K562 (cell line): ENCODE measurements around the gene GPRIN1. TPM values are rescaled to one million over a fixed set of nuclear protein-coding genes. Genes with fewer than 3 reads are reported as not detected.

Experiments used
- CCNT2 ChIP-seq: IDR thresholded peaks from 2 replicates; pipeline ENCODE4 v1.6.1; 2011; ENCODE audit warnings: borderline replicate concordance, low read depth, mild to moderate bottlenecking, moderate library complexity, mixed read lengths, low read length; ENCODE audit not compliant: insufficient read length; ENCODE audit errors: extremely low read depth
- CREM ChIP-seq: IDR thresholded peaks from 2 replicates; pipeline ENCODE4 v1.6.1; 2014; ENCODE audit warnings: antibody characterized with exemption, low read depth
- EGR1 ChIP-seq: fragments of 450-650 bp; conservative IDR thresholded peaks from 2 replicates; pipeline ENCODE4 v1.6.1; 2017; ENCODE audit warnings: mild to moderate bottlenecking
- HMGN3 ChIP-seq: IDR thresholded peaks from 2 replicates; pipeline ENCODE4 v1.6.1; 2011; ENCODE audit warnings: borderline replicate concordance, low read depth, mild to moderate bottlenecking, mixed read lengths, low read length; ENCODE audit not compliant: insufficient read length; ENCODE audit errors: extremely low read depth
- KAT7 ChIP-seq: sonication (generic); formaldehyde crosslinking; IDR thresholded peaks from 2 replicates; pipeline ENCODE4 v1.8.0; 2022; ENCODE audit warnings: missing genetic modification reagents, mild to moderate bottlenecking, borderline replicate concordance
- NCOA4 ChIP-seq: fragments of 450-650 bp; IDR thresholded peaks from 2 replicates; pipeline ENCODE4 v1.6.1; 2018; ENCODE audit warnings: mild to moderate bottlenecking; ENCODE audit not compliant: partially characterized antibody
- NCOA6 ChIP-seq: fragments of 450-650 bp; IDR thresholded peaks from 2 replicates; pipeline ENCODE4 v1.6.1; 2017; ENCODE audit warnings: mild to moderate bottlenecking
- PRMT5 ChIP-seq: sonication (generic); formaldehyde crosslinking; IDR thresholded peaks from 2 replicates; pipeline ENCODE4 v1.5.0; 2020; ENCODE audit warnings: missing genetic modification reagents
- SMC3 ChIP-seq: conservative IDR thresholded peaks from 2 replicates; pipeline ENCODE4 v1.6.1; 2011; ENCODE audit warnings: low read depth, low read length, improper control_type of control experiment; ENCODE audit not compliant: insufficient read depth
- SRSF7 ChIP-seq: fragments of 200-400 bp; formaldehyde crosslinking; optimal IDR thresholded peaks from 2 replicates; pipeline ENCODE3; 2017; ENCODE audit warnings: mild to moderate bottlenecking, low read depth, low read length
- XRCC5 ChIP-seq: fragments of 200-400 bp; formaldehyde crosslinking; IDR thresholded peaks from 2 replicates; pipeline ENCODE4 v1.6.1; 2017; ENCODE audit warnings: low read depth, mild to moderate bottlenecking, low read length
- ZFP1 ChIP-seq: fragments of 450-650 bp; formaldehyde crosslinking; IDR thresholded peaks from 2 replicates; pipeline ENCODE4 v1.4.0; 2020; ENCODE audit warnings: mild to moderate bottlenecking, mixed read lengths
- ZNF175 ChIP-seq: fragments of 200-800 bp; sonication (Bioruptor generic); IDR thresholded peaks from 2 replicates; pipeline ENCODE4 v1.6.1; 2016; ENCODE audit warnings: low read depth, mild to moderate bottlenecking, missing genetic modification characterization, missing compliant biosample characterization
- ZNF263 ChIP-seq: sonication (generic); formaldehyde crosslinking; IDR thresholded peaks from 2 replicates; pipeline ENCODE4 v1.8.0; 2022; ENCODE audit warnings: mild to moderate bottlenecking, missing genetic modification reagents, borderline replicate concordance
- ZNF699 ChIP-seq: fragments of 250-450 bp; sonication (Bioruptor Pico); IDR thresholded peaks from 2 replicates; pipeline ENCODE4 v1.8.0; 2021; ENCODE audit warnings: mild to moderate bottlenecking, moderate library complexity; ENCODE audit not compliant: insufficient replicate concordance
- polyA plus RNA-seq, 8 experiments: library from polyadenylated mRNA; depleted of rRNA in 4 of 8; stranded (reverse) in 5 of 8; unstranded in 3 of 8; fragments of >200 nt; fragmentation: Nextera tagmentation in 2 of 8; fragmentation: Illumina TruSeq in 1 of 8; extraction: Ambion mirVana in 2 of 8; extraction: Trizol in 1 of 8; gene quantifications; 2 replicates each; pipeline versions ENCODE4 v1.2.1 to v1.2.3, GENCODE V29; 2011 to 2014; ENCODE audit warnings: inconsistent platforms in 1 of 8, missing spikeins in 1 of 8
- total RNA-seq, 7 experiments: library from RNA; depleted of rRNA in 6 of 7; stranded (reverse); fragments of >200 nt in 6 of 7; fragmentation: Illumina TruSeq in 2 of 7; extraction: Trizol in 2 of 7; gene quantifications; 2 replicates each; pipeline versions ENCODE4 v1.2.1 to v1.2.3, GENCODE V29; 2011 to 2021; ENCODE audit warnings: low replicate concordance in 1 of 7
- TF ChIP-seq, protein P1 (sequence below), 2 experiments: fragments of 200-800 bp in 1 of 2; sonication (Bioruptor generic) in 1 of 2; sonication (generic) in 1 of 2; formaldehyde crosslinking in 1 of 2; IDR thresholded peaks in 1 of 2; conservative IDR thresholded peaks in 1 of 2; 2 replicates each; pipeline versions ENCODE4 v1.5.0 to v1.6.1; 2016 to 2020; ENCODE audit warnings: missing compliant biosample characterization in 1 of 2, missing genetic modification characterization in 1 of 2, missing genetic modification reagents in 1 of 2
- TF ChIP-seq, protein P2 (sequence below): fragments of 250-450 bp; sonication (Bioruptor Pico); IDR thresholded peaks from 2 replicates; pipeline ENCODE4 v1.5.0; 2021
- TF ChIP-seq, protein P3 (sequence below), 3 experiments: IDR thresholded peaks in 2 of 3; conservative IDR thresholded peaks in 1 of 3; 2 replicates each; pipeline ENCODE4 v1.5.1; 2011 to 2012; ENCODE audit warnings: low read length in 3 of 3, mild to moderate bottlenecking in 3 of 3, control low read depth in 2 of 3, improper control_type of control experiment in 1 of 3, inconsistent platforms in 1 of 3, low read depth in 1 of 3, mixed read lengths in 1 of 3, moderate library complexity in 1 of 3; ENCODE audit not compliant: insufficient read depth in 2 of 3

The GPRIN1 gene
- total and polyA plus RNA-seq, 9 of the 15 experiments (the other 6 are each of a cell fraction or from before 2014, with no cell fraction given): 0.15 to 11.6 (median 4.4) TPM

DNA sequence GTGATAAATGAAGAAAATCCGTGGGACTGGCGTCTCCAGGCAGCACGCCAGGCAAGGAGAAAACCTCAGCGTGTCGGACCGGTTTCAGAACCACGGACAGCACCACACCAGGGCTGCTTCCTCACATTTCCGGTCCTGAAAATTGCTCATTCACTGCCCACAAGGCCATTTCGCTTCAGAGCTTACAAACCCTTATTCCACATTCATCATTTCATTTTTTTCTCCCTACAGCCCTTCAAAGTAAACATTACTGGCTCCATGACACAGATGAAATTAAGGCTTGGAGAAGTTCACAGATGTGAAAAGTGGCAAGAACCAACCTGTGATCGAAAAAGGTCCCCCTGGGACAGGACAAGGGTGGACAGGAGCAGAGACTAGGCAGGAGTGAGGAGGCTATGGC, 1.5 kb upstream of the GPRIN1 start (continued):
- TF ChIP-seq CCNT2 (no peak), NCOA4 (no peak), KAT7 (CRISPR knock-in tag) (no peak), SRSF7 (no peak), HMGN3 (no peak), NCOA6 (peak; percentile 56; the same call in 1 of the 2 replicates), PRMT5 (peak; percentile 86; the same call in 1 of the 2 replicates), SMC3 (no peak), ZNF699 (CRISPR knock-in tag) (no peak), ZNF263 (CRISPR knock-in tag) (peak; percentile 50; the same call in 1 of the 2 replicates), ZNF175 (CRISPR knock-in tag) (no peak), ZFP1 (CRISPR knock-in tag) (no peak), CREM (peak; percentile 54), EGR1 (no peak), XRCC5 (no peak)
- TF ChIP-seq, protein P1, sequence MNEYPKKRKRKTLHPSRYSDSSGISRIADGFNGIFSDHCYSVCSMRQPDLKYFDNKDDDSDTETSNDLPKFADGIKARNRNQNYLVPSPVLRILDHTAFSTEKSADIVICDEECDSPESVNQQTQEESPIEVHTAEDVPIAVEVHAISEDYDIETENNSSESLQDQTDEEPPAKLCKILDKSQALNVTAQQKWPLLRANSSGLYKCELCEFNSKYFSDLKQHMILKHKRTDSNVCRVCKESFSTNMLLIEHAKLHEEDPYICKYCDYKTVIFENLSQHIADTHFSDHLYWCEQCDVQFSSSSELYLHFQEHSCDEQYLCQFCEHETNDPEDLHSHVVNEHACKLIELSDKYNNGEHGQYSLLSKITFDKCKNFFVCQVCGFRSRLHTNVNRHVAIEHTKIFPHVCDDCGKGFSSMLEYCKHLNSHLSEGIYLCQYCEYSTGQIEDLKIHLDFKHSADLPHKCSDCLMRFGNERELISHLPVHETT (CRISPR knock-in tag; conservative IDR thresholded peaks at IDR 0.05 in 1 of 2, IDR thresholded peaks at IDR 0.05 in 1 of 2): no peak; a peak in 1 of 4 replicates
- TF ChIP-seq, protein P2, sequence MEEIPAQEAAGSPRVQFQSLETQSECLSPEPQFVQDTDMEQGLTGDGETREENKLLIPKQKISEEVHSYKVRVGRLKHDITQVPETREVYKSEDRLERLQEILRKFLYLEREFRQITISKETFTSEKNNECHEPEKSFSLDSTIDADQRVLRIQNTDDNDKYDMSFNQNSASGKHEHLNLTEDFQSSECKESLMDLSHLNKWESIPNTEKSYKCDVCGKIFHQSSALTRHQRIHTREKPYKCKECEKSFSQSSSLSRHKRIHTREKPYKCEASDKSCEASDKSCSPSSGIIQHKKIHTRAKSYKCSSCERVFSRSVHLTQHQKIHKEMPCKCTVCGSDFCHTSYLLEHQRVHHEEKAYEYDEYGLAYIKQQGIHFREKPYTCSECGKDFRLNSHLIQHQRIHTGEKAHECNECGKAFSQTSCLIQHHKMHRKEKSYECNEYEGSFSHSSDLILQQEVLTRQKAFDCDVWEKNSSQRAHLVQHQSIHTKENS (CRISPR knock-in tag): no peak
- TF ChIP-seq, protein P3, sequence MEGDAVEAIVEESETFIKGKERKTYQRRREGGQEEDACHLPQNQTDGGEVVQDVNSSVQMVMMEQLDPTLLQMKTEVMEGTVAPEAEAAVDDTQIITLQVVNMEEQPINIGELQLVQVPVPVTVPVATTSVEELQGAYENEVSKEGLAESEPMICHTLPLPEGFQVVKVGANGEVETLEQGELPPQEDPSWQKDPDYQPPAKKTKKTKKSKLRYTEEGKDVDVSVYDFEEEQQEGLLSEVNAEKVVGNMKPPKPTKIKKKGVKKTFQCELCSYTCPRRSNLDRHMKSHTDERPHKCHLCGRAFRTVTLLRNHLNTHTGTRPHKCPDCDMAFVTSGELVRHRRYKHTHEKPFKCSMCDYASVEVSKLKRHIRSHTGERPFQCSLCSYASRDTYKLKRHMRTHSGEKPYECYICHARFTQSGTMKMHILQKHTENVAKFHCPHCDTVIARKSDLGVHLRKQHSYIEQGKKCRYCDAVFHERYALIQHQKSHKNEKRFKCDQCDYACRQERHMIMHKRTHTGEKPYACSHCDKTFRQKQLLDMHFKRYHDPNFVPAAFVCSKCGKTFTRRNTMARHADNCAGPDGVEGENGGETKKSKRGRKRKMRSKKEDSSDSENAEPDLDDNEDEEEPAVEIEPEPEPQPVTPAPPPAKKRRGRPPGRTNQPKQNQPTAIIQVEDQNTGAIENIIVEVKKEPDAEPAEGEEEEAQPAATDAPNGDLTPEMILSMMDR (IDR thresholded peaks at IDR 0.05 in 2 of 3, conservative IDR thresholded peaks at IDR 0.05 in 1 of 3; ENCODE audit: insufficient read depth in 2 of 3, low read depth in 1 of 3, low read length in 3 of 3): no peak
